DMS53 (cell line): Measurements from ENCODE around the gene TLR1.
"Not testable (repeated sequence)": the region's sequence is repeated elsewhere in the genome, so short reads cannot be mapped to it uniquely, and the experiment has no call there.

Experiments used
- DNase-seq: peaks from one replicate; lab custom pipeline; 2025; lab: John Stamatoyannopoulos, UW

TLR1 gene

GRCh38 chr4:38806251-38806650 lies 1.7 kb upstream of the TLR1 start:
- DNase-seq = not testable (repeated sequence)

GRCh38 chr4:38805530-38806145 lies 1.0 kb upstream of the TLR1 start:
- DNase-seq = no peak

- DNase-seq = no peak
These were observed 548 bp downstream of the TLR1 start for GRCh38 chr4:38803833-38804653.

GRCh38 chr4:38802561-38803355 lies 1.8 kb downstream of the TLR1 start:
- DNase-seq = peak; percentile 64

GRCh38 chr4:38800961-38801450 lies 3.6 kb downstream of the TLR1 start:
- DNase-seq = no peak

- no peak for DNase-seq
These were observed 4.2 kb downstream of the TLR1 start for GRCh38 chr4:38800366-38800765.

GRCh38 chr4:38795087-38795486 lies 9.5 kb downstream of the TLR1 start:
- DNase-seq = no peak

GRCh38 chr4:38794051-38794450 lies 10.5 kb downstream of the TLR1 start:
- DNase-seq = no peak

- no peak for DNase-seq
These were observed 13.6 kb downstream of the TLR1 start for GRCh38 chr4:38791010-38791409.

GRCh38 chr4:38788317-38788716 lies 16.3 kb downstream of the TLR1 start:
- DNase-seq = peak; percentile 30

GRCh38 chr4:38787693-38788092 lies 16.9 kb downstream of the TLR1 start:
- DNase-seq = peak; percentile 55

- no peak for DNase-seq
These were observed 18.6 kb downstream of the TLR1 start for GRCh38 chr4:38785901-38786402.

- no peak for DNase-seq
These were observed 19.4 kb downstream of the TLR1 start for GRCh38 chr4:38785041-38785790.

GRCh38 chr4:38784141-38784540 lies 20.4 kb downstream of the TLR1 start:
- DNase-seq = no peak

GRCh38 chr4:38783109-38783460 lies 21.5 kb downstream of the TLR1 start:
- DNase-seq = no peak

- peak; percentile 90 for DNase-seq
These were observed 22.0 kb downstream of the TLR1 start, which contains the start of gene TLR10 for GRCh38 chr4:38782452-38783108. TLR10 (minus strand) TSS chr4:38782990; CDS start chr4:38775590, 7,400 bp downstream.

GRCh38 chr4:38781854-38782261 lies 22.7 kb downstream of the TLR1 start:
- DNase-seq = no peak

GRCh38 chr4:38780833-38781484 lies 23.6 kb downstream of the TLR1 start:
- no peak for DNase-seq

- DNase-seq = no peak
These were observed 24.8 kb downstream of the TLR1 start for GRCh38 chr4:38779790-38780189.

- DNase-seq = not testable (repeated sequence)
These were observed 26.7 kb downstream of the TLR1 start for GRCh38 chr4:38777925-38778324.

- no peak for DNase-seq
These were observed 29.3 kb downstream of the TLR1 start for GRCh38 chr4:38775326-38775725.
